22Rv1 (cell line): Measurements from ENCODE around the gene MICA.

Experiments used
- ZFX ChIP-seq: fragments of 450-650 bp; IDR thresholded peaks from 2 replicates; pipeline ENCODE4 v1.6.1; 2017; ENCODE audit warnings: antibody characterized with exemption, borderline replicate concordance
- TF ChIP-seq, protein P1 (sequence below): fragments of 450-650 bp; IDR thresholded peaks from 2 replicates; pipeline ENCODE4 v1.5.1; 2017; ENCODE audit warnings: mild to moderate bottlenecking

DNA sequence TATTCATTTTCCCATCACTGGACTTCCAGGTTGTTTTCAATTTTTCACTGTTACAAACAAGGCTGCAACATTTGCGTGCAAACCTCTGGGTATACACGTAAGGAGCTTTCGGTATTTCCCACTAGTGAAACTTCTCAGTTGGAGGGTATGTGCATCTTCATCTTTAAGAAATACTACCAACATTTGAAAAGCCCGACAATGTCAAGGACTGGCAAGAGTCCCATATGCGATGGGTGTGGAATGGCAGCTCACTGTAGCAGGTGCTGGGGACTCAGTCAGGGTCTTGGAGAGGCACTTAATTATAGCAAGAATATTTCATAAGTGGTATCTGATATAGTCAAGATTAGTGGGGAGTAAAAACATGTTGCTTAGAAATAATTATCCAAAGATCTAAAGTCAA is 37.5 kb upstream of the MICA start:
- TF ChIP-seq, protein P1, sequence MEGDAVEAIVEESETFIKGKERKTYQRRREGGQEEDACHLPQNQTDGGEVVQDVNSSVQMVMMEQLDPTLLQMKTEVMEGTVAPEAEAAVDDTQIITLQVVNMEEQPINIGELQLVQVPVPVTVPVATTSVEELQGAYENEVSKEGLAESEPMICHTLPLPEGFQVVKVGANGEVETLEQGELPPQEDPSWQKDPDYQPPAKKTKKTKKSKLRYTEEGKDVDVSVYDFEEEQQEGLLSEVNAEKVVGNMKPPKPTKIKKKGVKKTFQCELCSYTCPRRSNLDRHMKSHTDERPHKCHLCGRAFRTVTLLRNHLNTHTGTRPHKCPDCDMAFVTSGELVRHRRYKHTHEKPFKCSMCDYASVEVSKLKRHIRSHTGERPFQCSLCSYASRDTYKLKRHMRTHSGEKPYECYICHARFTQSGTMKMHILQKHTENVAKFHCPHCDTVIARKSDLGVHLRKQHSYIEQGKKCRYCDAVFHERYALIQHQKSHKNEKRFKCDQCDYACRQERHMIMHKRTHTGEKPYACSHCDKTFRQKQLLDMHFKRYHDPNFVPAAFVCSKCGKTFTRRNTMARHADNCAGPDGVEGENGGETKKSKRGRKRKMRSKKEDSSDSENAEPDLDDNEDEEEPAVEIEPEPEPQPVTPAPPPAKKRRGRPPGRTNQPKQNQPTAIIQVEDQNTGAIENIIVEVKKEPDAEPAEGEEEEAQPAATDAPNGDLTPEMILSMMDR, result no peak
- no peak for TF ChIP-seq ZFX
